Mammary epithelial cell (primary cell): Measurements from ENCODE around the gene GAMT.

ENCODE experiments used
- EZH2 ChIP-seq: IDR thresholded peaks from 2 replicates; pipeline ENCODE4 v1.6.1; 2012; ENCODE audit warnings: low read length, inconsistent platforms, borderline replicate concordance
- TF ChIP-seq, protein P1 (sequence below), 2 donors: IDR thresholded peaks in 1 of 2; conservative IDR thresholded peaks in 1 of 2; 2 replicates each; pipeline ENCODE4 v1.5.1; 2011 to 2012; ENCODE audit warnings: inconsistent platforms in 2 of 2, low read length in 2 of 2, mild to moderate bottlenecking in 2 of 2, control low read depth in 1 of 2, low read depth in 1 of 2; ENCODE audit not compliant: insufficient read depth in 1 of 2; ENCODE audit errors: extremely low read depth in 1 of 2

DNA sequence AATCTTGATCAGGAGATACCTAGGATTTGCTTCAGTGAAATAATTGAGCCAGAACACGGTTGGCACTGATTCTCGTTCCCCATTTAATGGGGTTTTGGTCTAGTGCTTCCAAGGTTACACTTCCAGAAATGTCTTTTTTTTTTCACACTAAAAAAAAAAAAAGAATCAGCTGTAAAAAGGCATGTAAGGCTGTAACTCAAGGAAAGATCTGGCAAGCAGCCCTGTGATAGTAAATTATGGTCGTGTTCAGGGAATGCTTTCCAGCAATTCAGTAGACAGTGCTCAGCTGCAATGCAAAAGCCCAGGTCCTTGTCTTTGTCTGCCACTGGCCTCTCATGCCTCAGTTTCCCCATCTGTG lies 44.9 kb downstream of the GAMT start:
- TF ChIP-seq, protein P1, sequence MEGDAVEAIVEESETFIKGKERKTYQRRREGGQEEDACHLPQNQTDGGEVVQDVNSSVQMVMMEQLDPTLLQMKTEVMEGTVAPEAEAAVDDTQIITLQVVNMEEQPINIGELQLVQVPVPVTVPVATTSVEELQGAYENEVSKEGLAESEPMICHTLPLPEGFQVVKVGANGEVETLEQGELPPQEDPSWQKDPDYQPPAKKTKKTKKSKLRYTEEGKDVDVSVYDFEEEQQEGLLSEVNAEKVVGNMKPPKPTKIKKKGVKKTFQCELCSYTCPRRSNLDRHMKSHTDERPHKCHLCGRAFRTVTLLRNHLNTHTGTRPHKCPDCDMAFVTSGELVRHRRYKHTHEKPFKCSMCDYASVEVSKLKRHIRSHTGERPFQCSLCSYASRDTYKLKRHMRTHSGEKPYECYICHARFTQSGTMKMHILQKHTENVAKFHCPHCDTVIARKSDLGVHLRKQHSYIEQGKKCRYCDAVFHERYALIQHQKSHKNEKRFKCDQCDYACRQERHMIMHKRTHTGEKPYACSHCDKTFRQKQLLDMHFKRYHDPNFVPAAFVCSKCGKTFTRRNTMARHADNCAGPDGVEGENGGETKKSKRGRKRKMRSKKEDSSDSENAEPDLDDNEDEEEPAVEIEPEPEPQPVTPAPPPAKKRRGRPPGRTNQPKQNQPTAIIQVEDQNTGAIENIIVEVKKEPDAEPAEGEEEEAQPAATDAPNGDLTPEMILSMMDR (conservative IDR thresholded peaks at IDR 0.05 in 1 of 2, IDR thresholded peaks at IDR 0.05 in 1 of 2; ENCODE audit: extremely low read depth in 1 of 2, insufficient read depth in 1 of 2, low read depth in 1 of 2, low read length in 2 of 2), result no peak
- TF ChIP-seq EZH2, result no peak
